Renal pelvis (tissue), 4 donors: Measurements from ENCODE around the gene CSAG3. TPM values are rescaled to one million over a fixed set of nuclear protein-coding genes. Genes with fewer than 3 reads are reported as not detected.

Experiments used
- DNase-seq: peaks from one replicate; pipeline ENCODE4 v3.0.0-alpha.2; 2013
- polyA plus RNA-seq, 3 donors: library from polyadenylated mRNA; unstranded; fragments of 120-200 nt; gene quantifications; one replicate each; pipeline ENCODE4 v1.2.1, GENCODE V29; 2013; ENCODE audit not compliant: insufficient read length in 3 of 3

The CSAG3 gene
- polyA plus RNA-seq, 3 donors, result not detected

DNA sequence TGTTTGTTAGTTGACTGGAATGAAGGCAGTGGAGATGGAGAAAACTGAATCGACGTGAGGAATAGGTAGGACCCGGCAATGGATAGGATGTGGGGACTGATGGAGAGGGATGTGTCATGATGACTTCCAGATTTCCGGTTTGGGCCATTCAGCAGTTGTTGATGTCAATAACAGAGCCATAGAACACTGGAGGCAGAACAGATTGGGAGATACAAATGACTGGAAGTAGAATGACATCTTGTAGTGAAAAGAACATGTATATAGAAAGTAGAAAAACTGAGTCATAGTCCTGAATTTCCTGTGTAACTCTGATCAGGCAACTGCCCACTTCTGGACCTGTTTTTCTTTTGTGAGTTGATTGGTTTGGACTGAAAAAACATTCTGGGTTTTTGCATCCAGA, 47.0 kb downstream of the CSAG3 start:
- no peak for DNase-seq

Other genes starting within 250 kb of the CSAG3 start
- 1 to 10 TPM in 2 of 3 donors, under 1 TPM in 1; 0.90 to 1.1 (median 1.0) TPM for gene GABRQ, start 121.3 kb upstream of the CSAG3 start, polyA plus RNA-seq
- not detected for gene MAGEA3, start 60.4 kb upstream of the CSAG3 start, polyA plus RNA-seq
- gene CSAG2, start 49.9 kb upstream of the CSAG3 start, polyA plus RNA-seq, result not detected
- gene MAGEA2B, start 44.6 kb upstream of the CSAG3 start, polyA plus RNA-seq, result not detected
- not detected for gene CSAG1, start 25.5 kb upstream of the CSAG3 start, polyA plus RNA-seq
- gene MAGEA12, start 25.5 kb upstream of the CSAG3 start, polyA plus RNA-seq, result not detected
- not detected for gene MAGEA2, start 5.4 kb upstream of the CSAG3 start, polyA plus RNA-seq
- not detected for gene MAGEA6, start 10.5 kb downstream of the CSAG3 start, polyA plus RNA-seq
- 100 to 1,000 TPM; 101 to 119 (median 114) TPM for gene CETN2, start 71.5 kb downstream of the CSAG3 start, polyA plus RNA-seq
- 10 to 100 TPM; 28.1 to 31.6 (median 28.9) TPM for gene NSDHL, start 71.8 kb downstream of the CSAG3 start, polyA plus RNA-seq
- 10 to 100 TPM; 40.6 to 47.1 (median 44.6) TPM for gene ZNF185, start 138.8 kb downstream of the CSAG3 start, polyA plus RNA-seq
- under 1 TPM; 0.36 to 0.64 (median 0.51) TPM for gene PNMA5, start 234.9 kb downstream of the CSAG3 start, polyA plus RNA-seq